ENCODE results near the gene MRPS6.
A peak's percentile ranks its signal among the peaks of the same experiment; 100 is the strongest.

Gene MRPS6

GRCh38 chr21:34073032-34073748 lies at the start of gene MRPS6, which contains the start of gene SLC5A3:
Gene MRPS6 (plus strand): TSS chr21:34073578. CDS start chr21:34073701, 123 bp downstream.
Gene SLC5A3 (plus strand): TSS chr21:34073578. CDS start chr21:34095199, 21,621 bp downstream.
- DNase-seq (ENCODE audit: low read depth, low spot score): peak; percentile 61

DNA sequence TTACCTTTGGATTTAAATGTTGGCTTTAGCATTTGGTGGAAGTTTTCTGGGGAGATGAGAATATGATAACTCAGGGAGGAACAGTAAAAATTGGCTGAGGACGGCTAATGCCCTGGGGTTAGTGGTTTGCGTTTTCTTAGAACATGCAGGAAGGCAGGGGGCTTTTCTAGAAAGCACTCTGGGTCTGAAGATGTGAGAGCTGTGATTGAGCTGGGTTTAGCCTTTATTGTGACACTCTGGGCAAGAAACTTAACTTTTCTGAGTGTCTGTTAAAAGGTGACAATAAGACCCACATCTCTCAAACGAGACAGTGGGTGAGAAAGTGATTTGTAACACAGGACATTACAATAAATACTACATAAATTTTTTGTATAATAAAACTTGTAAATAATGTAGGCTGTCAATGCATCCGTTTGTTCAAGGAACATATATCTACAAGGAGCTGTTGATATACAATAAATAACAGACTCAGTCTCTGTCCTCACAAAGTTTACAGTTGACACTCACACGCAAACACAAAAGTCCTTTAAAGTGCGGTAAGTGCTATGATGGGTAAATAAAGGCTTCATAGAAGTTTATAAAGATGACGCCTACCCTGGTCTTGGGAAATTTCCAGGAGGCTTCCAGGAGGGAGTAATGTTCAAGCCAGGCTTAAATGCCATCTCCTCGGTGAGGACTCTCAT lies 49.5 kb upstream of the MRPS6 start:
- no peak for DNase-seq (ENCODE audit: low read depth, low spot score)

DNA sequence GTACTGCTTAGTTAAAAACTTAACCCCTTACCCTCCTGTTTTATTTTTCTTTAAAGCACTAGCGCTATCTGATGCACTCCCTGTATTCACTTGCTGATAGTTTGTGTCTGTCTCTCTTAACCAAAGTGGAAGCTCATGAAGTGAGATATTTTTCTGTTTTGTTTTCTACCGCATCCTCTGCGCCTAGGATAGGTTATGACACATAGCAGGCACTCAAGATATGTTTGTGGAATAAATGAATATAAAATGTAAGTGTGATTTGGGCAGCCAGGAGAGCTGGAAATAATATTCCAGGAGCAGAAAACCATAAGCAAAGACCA lies 49.0 kb upstream of the MRPS6 start:
- no peak for DNase-seq (ENCODE audit: low read depth, low spot score)

DNA sequence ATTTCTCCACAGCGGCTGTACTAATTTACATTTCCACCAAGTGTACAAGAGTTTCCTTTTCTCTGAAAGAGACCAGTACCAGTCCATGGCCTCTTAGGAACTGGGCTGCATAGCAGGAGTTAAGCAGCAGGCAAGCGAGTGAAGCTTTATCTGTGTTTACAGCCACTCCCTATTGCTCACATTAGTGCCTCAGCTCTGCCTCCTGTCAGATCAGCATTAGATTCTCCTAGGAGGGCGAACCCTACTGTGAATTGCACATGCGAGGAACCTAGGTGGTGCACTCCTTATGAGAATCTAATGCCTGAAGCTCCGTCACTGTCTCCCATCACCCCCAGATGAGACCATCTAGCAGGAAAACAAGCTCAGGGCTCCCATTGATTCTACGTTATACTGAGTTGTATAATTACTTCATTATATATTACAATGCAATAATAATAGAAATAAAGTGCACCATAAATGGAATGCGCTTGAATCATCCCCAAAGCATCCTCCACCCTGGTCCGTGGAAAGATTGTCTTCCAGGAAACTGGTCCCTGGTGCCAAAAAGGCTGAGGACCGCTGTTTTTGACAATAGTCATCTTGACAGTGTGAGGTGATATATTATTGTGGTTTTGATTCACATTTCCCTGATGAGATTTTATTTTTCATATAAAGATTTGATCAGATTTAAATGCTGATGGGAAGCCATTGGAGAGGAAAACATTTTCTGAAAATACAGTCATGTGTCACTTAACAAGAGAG lies 45.5 kb upstream of the MRPS6 start:
- DNase-seq (ENCODE audit: low read depth, low spot score): no peak

- peak; percentile 90 for DNase-seq (ENCODE audit: low read depth, low spot score)
These were observed 43.4 kb upstream of the MRPS6 start for GRCh38 chr21:34029743-34030528.

- no peak for DNase-seq (ENCODE audit: low read depth, low spot score)
These were observed 41.5 kb upstream of the MRPS6 start for GRCh38 chr21:34031835-34032370.

DNA sequence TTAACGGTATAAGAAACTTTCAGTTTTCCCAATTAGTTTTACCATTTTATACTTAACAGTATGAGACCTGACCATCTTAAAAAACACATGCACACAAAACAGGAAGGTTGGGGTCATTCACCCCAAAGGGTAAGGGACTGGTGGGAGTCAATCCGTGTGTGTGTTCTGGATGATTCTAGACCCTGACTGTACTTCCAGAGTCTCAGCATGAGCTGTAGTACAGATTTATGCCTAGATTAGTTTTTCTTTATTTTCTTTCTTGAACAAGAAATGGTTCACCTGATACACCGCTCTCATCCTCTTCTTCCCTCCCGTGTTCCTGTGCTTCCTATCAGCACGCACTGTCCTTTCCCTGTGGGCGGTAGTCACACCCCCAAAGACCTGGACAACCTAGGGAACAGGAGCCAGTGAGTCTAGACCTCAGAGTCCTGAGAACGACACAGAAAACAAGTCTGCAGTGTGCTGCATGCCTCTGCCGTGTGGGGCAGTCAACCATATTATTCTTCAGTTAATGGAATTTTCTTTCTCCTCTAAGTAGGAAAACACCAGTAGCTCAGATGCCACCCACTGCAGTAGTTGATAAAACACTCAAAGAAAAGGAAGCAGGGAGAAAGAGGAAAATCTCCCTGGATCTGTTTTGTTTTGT lies 38.9 kb upstream of the MRPS6 start:
- no peak for DNase-seq (ENCODE audit: low read depth, low spot score)

DNA sequence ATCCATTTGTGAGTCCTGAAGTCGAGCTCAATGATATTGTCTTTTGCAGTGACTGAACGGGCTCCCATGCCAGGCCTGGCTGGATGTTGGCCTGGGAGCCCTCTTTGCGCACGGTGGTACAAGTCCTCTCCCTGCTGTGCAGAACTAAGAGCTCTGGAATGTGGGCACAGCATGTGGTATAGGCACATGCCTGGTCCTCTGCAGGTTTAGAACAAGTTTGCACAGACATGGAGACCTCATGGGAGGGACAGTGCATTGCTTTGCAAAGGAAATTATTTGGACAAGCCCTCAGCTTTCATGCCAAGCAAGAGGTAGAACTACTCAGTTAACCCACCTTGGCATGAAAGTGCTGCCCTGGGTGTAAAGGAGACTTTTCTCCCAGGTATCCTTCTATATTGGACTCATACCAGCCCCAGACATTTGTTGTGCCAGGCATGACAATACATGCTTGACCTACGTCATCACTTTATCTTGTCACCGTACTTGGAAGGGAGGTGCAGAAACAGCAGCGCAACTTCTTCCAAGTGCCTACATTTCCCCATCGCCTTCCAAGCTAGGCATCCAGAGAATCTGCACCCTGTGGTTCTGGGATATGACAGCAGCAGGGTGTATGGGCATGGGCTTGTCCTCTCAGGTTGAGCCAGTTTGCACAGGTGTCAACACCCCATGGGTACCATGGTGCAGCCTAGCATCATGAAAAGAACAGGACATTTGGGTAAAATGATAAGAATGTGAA lies 37.6 kb upstream of the MRPS6 start:
- no peak for DNase-seq (ENCODE audit: low read depth, low spot score)

- DNase-seq (ENCODE audit: low read depth, low spot score): no peak
These were observed 36.2 kb upstream of the MRPS6 start for GRCh38 chr21:34037009-34037795.

DNA sequence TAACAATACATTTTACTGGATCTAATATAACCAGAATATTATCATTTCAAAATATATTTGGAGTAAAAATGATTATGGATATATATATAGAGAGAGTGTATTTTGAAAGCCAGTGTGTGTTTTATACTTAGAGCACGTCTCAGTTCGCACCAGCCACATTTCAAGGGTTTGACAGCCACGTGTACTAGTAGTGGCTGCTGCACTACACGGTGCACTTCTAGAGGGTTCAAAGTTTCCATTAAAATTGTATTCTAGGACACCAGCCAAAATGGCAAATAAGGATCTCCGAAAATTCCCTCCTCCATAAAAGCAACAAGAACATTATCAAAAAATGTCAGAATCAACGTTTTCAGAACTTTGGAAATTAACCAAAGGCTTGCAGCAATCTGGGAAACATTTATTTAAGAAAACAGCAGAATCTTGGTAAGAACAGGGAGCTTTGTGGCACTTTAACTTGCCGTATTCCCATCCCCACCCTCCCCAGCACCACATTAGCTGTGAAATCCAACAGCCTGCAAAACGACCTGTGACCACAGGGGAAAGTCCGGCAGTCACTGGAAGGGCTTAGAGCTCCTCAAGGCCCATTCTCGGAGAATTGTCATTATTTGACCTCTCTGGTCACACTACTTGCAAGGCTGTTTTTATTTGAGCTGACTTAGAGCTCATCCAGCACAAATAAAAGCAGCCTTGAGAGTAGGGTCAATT lies 33.5 kb upstream of the MRPS6 start:
- DNase-seq (ENCODE audit: low read depth, low spot score): no peak

DNA sequence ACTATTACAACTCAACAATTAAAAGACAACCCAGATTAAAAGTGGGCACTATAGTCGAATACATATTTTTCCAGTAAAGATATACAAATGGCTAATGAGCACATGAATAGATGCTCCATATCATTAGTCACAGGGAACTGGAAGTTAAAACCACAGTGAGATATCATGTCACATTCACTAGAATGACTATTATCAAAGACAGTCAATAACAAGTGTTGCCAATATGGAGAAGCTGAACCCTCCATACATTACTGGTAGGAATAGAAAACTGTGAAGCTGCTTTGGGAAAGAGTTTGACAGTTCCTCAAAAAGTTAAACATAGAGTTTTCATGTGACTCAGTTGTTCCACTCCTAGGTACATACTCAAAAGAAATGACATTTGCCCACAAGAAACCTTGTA lies 30.6 kb upstream of the MRPS6 start:
- DNase-seq (ENCODE audit: low read depth, low spot score): no peak

DNA sequence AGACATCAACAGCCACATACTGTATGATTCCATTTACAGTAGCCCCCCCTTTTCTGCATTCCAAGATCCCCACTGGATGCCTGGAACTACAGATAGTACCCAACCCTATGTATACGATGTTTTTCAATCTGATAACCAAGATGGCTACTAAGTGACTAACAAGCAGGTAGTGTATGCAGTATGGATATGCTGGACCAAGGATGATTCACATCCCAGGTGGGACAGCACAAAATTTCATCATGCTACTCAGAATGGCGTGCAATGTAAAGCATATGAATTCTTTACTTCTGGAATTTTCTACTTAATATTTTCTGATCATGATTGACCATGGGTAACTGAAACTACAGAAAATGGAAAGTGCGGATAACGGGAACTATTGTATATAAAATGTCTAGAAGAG lies 30.0 kb upstream of the MRPS6 start:
- no peak for DNase-seq (ENCODE audit: low read depth, low spot score)

- no peak for DNase-seq (ENCODE audit: low read depth, low spot score)
These were observed 26.5 kb upstream of the MRPS6 start for GRCh38 chr21:34046917-34047316.

- DNase-seq (ENCODE audit: low read depth, low spot score): no peak
These were observed 25.5 kb upstream of the MRPS6 start for GRCh38 chr21:34047835-34048234.

DNA sequence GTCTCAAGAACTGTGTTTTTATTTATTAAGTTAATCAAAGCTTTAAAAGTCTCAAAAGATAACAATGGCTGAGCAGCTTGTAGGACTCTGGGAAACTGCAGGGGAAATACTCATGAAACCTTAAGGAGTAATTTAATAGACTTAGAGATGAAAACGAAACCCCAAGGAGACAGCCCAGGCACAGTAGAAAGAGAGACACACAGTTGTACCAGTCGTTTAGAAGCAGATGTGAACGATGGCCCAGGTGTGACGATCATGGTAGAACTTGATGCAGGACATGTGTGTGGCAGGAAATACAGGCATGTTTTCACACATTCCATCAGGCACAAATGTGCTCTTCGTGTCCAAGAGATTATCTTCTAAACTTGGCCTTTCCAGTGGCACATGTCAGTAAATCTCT lies 21.2 kb upstream of the MRPS6 start:
- no peak for DNase-seq (ENCODE audit: low read depth, low spot score)

DNA sequence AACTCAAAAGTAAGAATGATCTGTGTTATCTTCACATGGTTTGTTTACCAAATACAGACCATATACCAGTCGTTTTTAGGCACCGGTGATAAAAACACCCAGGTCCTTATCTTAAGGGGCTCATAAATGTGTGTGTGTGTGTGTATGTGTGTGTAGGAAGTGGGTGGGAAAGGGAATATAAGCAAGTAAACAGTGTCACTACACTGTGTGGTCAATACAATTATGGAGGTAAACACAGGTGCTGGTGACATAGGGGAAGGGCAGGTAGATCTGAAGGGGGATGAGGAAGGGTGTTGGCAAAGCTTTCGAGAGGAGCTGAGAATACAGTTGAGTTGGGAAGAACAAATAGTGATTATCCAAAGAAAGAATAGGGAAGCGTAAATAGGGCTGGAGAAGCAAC lies 19.1 kb upstream of the MRPS6 start:
- DNase-seq (ENCODE audit: low read depth, low spot score): no peak

GRCh38 chr21:34055615-34056014 lies 17.8 kb upstream of the MRPS6 start:
- no peak for DNase-seq (ENCODE audit: low read depth, low spot score)

DNA sequence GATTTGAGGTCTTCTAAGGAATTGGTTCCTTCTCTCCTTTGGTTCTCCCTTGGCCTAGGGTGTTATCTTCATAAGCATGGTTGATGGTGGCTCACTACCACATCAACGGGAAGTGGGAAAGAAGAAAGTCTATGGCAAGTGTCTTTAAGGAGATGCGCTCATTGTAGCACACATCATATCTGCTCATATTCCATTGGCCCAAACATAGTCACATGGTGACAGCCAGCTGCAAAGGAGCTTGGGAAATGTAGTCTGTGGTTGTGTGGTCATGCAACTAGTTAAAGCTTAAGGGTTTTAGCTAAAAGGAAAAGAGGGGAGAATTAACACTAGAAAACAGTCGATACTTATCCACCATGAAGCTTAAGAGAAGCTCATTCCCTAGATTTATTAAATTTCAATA lies 11.4 kb upstream of the MRPS6 start:
- no peak for DNase-seq (ENCODE audit: low read depth, low spot score)

DNA sequence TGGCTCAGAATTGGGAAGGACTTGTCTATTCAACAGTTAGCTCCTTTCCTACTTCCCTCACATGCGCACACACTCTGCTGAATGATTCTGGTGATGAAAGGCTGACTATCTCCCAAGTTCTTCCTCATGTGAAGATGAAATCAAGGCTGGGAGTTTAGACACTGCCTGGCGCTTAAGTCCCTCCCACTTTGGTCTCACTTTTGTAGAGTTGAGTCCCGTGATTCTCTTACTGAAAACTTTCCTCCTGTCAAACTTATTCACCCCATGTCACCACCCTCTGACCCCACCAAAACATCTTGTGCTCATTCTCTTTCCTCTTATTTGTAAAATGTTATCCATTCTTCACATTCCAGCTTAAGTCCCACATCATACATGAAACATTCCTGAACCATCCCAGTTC lies 8.4 kb upstream of the MRPS6 start:
- DNase-seq (ENCODE audit: low read depth, low spot score): no peak

All from iPS DF 19.7 (cell line).